HCT116 (cell line): ENCODE data around the gene THOC2.

Source experiments
- CTCF ChIP-seq, 3 experiments: fragments of 200-600 bp in 1 of 3; sonication (generic) in 1 of 3; IDR thresholded peaks in 2 of 3; conservative IDR thresholded peaks in 1 of 3; 2 replicates each; pipeline ENCODE4 v1.5.1; 2012 to 2017; ENCODE audit warnings: low read depth in 2 of 3, low read length in 2 of 3, antibody characterized with exemption in 1 of 3, borderline replicate concordance in 1 of 3, control low read depth in 1 of 3, mild to moderate bottlenecking in 1 of 3, mixed read lengths in 1 of 3, mixed run types in 1 of 3, moderate library complexity in 1 of 3; ENCODE audit not compliant: insufficient read depth in 1 of 3
- EZH2 ChIP-seq: fragments of 200-600 bp; sonication (generic); IDR thresholded peaks from 2 replicates; pipeline ENCODE4 v1.6.1; 2017; ENCODE audit warnings: antibody characterized with exemption, mixed run types
- SIN3A ChIP-seq: IDR thresholded peaks from 2 replicates; pipeline ENCODE4 v1.6.1; 2012; ENCODE audit warnings: low read depth
- ZFX ChIP-seq: fragments of 450-650 bp; IDR thresholded peaks from 2 replicates; pipeline ENCODE4 v1.6.1; 2017

- no peak for TF ChIP-seq SIN3A
- TF ChIP-seq CTCF (IDR thresholded peaks at IDR 0.05 in 2 of 3, conservative IDR thresholded peaks at IDR 0.05 in 1 of 3; ENCODE audit: borderline replicate concordance in 1 of 3, insufficient read depth in 1 of 3, low read depth in 2 of 3, low read length in 2 of 3): no peak
- TF ChIP-seq EZH2: no peak
- no peak for TF ChIP-seq ZFX
Observed at GRCh38 chrX:123713434-123713833, 19.4 kb downstream of the THOC2 start.
